ENCODE results near the gene BMP8B.

BMP8B gene

GRCh38 chr1:39788758-39789570 lies at the start of gene BMP8B:
Gene BMP8B (minus strand): TSS chr1:39788865. CDS start chr1:39788485, 380 bp downstream.
- peak within 1 kb of the TSS; percentile 26 for H3K4me3 ChIP-seq (ENCODE audit: low read length)
- no peak for TF ChIP-seq CTCF (IDR thresholded peaks at IDR 0.05; ENCODE audit: insufficient read depth, low read depth, low read length, missing control alignments)

GRCh38 chr1:39836595-39837110 lies 48.0 kb upstream of the BMP8B start:
- no peak for TF ChIP-seq CTCF (IDR thresholded peaks at IDR 0.05; ENCODE audit: insufficient read depth, low read depth, low read length, missing control alignments)
- H3K4me3 ChIP-seq (ENCODE audit: low read length), result no peak overlapping the region
- no peak for DNase-seq (ENCODE audit: low read depth)

More at GRCh38 chr1:39788758-39789570, at the start of gene BMP8B:
- peak; percentile 49 for DNase-seq (ENCODE audit: low read depth)

- DNase-seq (ENCODE audit: low read depth), result no peak
- no peak for TF ChIP-seq CTCF (IDR thresholded peaks at IDR 0.05; ENCODE audit: insufficient read depth, low read depth, low read length, missing control alignments)
- no peak overlapping the region for H3K4me3 ChIP-seq (ENCODE audit: low read length)
These were observed 47.4 kb upstream of the BMP8B start for GRCh38 chr1:39835935-39836594.

- H3K4me3 ChIP-seq (ENCODE audit: low read length), result no peak overlapping the region
- no peak for TF ChIP-seq CTCF (IDR thresholded peaks at IDR 0.05; ENCODE audit: insufficient read depth, low read depth, low read length, missing control alignments)
These were observed 46.4 kb upstream of the BMP8B start for GRCh38 chr1:39835110-39835509.

GRCh38 chr1:39833621-39834385 lies 45.1 kb upstream of the BMP8B start:
- DNase-seq (ENCODE audit: low read depth), result no peak
- H3K4me3 ChIP-seq (ENCODE audit: low read length), result no peak overlapping the region
- TF ChIP-seq CTCF (IDR thresholded peaks at IDR 0.05; ENCODE audit: insufficient read depth, low read depth, low read length, missing control alignments), result no peak

More at GRCh38 chr1:39835110-39835509, 46.4 kb upstream of the BMP8B start:
- DNase-seq (ENCODE audit: low read depth), result no peak

- TF ChIP-seq CTCF (IDR thresholded peaks at IDR 0.05; ENCODE audit: insufficient read depth, low read depth, low read length, missing control alignments), result no peak
- DNase-seq (ENCODE audit: low read depth), result no peak
- H3K4me3 ChIP-seq (ENCODE audit: low read length), result no peak overlapping the region
These were observed 44.5 kb upstream of the BMP8B start for GRCh38 chr1:39833121-39833520.

All from epithelial cell of esophagus (primary cell).